Raji (cell line): ENCODE results near the gene NCR3LG1.

Source experiments
- POLR2A ChIP-seq: IDR thresholded peaks from 2 replicates; pipeline ENCODE4 v1.6.1; 2011; ENCODE audit warnings: low read depth, low read length, control low read depth; ENCODE audit not compliant: insufficient read depth

The NCR3LG1 gene

DNA sequence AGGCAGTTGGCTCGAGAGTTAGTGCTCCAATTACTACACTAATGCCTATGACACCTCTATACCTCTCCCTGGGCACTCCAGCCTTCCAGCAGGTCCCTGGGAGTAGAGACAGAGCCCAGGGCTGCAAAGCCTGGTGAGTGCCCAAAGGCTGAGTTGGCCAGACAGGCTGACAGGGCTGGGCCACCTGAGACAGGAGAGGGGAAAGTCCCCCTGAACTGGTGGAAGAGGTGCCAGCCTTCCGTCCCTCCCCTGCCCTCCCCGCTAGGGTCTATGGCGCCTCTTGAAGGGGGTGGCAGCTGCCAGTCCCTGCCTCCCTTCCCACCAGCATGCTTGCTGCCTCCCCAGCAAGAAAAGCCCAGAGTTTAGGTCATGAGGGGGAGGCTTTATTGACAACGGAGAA, 33.9 kb downstream of the NCR3LG1 start:
- TF ChIP-seq POLR2A = no peak

DNA sequence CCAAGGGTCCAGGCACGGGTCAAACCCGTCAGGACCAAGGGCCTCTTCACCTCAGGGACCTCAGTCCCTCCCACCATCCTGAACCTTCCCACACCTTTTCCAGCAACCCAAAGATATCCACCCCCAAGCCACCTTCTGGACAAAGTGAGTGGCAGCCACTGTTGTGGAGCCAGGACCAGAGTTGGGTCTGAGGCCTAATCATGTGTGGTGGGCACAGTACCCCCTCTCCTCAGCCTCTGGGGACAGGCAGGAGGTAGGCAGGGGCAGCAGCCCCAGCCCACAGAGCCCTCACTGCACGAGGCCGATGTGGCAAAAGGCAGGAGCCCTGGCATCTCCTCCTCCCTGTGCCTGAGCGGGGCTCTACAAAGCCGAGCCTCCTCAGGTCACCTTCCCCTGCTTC, 34.3 kb downstream of the NCR3LG1 start:
- no peak for TF ChIP-seq POLR2A

DNA sequence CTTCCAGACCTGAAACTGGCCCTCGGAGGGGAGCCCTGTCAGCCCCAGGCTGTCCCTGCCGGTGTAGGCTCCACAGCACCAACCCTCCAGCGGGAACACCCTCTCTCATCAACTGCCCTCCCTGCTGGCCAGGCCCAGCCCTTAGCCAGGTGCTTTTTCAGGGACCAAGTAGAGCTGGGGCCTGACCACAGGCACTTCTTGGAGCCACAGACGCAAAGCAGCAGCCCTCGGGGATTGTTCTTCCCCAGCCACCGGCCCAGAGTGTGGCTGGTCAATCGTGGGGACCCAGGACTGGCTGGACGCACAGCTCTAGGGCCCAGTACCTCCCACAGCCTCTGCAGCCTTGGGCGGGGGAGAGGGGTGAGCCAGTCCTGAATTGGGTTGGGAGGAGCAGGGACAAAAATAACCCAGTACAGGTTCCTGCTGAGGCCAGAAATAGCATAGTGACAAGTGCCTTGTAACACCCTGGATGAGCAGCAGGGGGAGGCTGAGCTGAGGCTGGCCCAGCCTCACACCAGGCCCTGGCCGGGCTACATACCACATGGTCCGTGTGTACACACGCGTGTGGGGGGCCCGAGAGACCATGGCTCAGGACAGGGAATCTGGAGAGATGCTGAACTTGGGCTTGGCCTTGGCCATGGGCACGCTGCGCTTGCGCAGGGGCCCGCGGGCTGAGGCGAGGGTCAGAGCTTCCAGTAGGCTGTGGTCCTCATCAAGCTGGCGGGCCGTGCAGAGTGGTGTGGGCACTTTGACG, 34.9 kb downstream of the NCR3LG1 start:
- TF ChIP-seq POLR2A = no peak

DNA sequence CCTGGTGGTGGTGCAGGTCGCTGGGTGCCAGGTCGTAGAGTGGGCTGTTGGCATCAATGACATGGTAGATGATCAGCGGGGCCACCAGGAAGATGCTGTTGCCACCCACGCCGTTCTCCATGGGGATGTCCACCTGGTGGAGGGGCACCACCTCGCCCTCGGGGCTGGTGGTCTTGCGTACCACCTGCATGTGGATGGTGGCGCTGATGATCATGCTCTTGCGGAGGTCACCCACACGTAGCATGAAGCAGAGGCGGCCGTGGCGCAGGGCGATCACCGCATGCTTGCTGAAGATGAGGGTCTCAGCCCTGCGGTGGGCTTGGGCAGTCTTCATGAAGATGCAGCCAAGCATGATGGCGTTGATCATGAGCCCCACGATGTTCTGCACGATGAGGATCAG, 35.7 kb downstream of the NCR3LG1 start:
- TF ChIP-seq POLR2A = no peak

DNA sequence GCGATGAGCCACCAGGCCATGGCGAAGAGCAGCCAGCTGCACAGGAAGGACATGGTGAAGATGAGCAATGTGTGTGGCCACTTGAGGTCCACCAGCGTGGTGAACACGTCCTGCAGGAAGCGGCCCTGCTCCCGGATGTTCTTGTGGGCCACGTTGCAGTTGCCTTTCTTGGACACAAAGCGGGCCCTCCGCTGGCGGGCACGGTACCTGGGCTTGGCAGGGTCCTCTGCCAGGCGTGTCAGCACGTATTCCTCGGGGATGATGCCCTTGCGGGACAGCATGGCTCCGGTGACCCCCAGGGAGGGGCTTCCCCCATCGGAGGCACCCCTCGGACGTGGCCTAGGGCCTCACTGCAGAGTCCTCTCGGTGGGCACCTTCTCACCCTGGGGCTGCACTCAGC, 36.2 kb downstream of the NCR3LG1 start:
- no peak for TF ChIP-seq POLR2A

DNA sequence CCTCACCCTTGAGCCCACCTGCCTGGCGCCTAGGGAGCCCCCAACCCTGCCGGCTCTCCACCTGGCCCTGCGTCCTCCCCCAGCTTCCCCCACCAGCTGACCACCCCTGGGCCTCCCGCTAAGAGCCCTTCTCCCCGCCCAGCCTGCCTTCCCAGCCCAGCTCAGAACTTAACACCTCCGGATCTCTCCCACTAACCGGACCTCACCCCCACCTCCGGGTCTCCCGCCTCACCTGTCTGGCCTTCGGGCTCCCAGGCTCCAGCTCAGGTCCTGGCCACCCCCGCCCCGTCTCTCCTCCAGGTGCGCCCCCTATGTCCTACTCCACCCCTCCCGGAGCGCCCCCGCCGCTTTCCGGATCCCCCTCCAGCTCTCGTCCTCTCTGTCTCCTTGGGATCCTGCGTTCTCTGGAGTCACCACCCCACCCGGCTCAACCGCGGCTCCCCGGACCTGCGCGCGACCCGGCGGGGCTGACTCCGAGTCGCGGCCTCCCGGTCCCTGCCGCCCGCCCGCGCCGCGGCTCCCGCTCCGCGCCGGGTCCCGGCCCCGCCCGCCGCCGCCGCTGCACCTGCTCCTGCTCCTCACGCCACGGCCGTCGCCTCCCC, 37.1 kb downstream of the NCR3LG1 start, which contains the start of gene KCNJ11:
KCNJ11 (minus strand) TSS at position 51 of the 602 bp plus-strand sequence. CDS start 568 bp downstream, outside the sequence.
- no peak for TF ChIP-seq POLR2A

DNA sequence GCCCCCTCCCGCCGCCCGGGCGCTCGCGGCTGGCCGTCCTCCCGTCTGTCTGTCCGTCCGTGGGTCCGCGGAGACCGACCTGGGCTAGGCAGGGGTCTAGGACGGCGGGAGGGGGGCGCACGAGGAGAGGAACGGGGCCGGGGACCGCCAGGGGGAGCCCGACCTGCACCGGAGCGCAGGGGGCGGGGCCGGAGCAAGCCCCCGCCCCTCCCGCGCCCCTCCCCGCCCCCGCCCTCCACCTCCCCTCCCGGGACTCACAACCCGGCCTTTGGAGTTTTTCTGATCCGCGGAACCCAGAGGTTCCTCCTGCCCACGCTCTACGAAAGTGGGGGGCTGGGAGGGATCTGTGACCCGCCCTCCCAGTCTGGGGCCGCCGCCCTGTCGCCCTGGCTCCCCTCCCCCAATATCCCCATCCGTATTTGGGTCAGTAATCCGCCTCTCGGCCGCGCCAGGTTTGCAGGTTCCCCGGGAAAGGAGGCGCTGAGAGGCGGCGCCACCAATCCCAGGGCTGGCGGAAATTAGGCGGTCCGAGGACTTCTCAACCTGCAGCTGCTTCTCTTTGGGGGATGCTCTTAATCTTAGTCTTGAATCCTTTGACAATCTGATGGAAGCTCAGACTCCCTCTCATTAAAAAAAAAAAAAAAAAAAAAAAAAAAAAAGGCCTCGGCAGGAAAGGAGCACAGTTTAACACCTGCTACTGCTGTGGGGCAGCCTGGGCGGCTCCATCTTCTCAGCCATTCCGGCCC, 37.8 kb downstream of the NCR3LG1 start:
- peak; percentile 24; the same call in 1 of the 2 replicates for TF ChIP-seq POLR2A

DNA sequence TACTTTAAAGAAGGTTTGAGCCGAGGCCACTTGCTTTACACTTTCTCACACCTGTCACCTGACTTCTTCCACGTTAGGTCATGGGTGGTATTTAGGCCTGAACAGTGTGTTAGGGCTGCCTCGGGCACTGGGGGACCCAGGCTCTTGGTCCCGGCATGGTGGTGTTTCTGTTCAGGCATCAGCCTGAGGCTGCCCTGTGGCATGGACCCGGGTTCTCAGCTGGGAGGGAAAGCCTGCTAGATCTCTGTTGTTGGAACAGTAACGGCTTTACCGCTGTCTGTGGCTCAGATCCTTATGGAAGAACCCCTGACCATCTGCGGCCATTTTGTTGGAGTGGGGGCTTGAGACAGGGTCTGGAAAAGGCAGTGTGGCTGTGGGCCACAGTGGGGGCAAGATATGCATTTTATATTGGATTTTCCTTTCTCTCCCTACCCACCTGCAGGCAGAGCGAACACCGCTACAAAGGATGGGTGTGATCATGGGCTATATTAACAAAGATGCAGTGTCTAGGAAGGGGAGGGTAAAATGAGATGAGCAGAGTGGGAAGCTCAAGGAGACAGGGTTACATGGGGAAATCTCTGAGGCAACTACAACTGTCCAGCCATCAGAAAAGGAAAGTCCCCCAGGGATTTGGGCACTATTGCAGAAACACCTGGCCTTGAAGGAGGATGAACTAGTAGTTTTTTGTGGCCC, 38.5 kb downstream of the NCR3LG1 start:
- TF ChIP-seq POLR2A = no peak

DNA sequence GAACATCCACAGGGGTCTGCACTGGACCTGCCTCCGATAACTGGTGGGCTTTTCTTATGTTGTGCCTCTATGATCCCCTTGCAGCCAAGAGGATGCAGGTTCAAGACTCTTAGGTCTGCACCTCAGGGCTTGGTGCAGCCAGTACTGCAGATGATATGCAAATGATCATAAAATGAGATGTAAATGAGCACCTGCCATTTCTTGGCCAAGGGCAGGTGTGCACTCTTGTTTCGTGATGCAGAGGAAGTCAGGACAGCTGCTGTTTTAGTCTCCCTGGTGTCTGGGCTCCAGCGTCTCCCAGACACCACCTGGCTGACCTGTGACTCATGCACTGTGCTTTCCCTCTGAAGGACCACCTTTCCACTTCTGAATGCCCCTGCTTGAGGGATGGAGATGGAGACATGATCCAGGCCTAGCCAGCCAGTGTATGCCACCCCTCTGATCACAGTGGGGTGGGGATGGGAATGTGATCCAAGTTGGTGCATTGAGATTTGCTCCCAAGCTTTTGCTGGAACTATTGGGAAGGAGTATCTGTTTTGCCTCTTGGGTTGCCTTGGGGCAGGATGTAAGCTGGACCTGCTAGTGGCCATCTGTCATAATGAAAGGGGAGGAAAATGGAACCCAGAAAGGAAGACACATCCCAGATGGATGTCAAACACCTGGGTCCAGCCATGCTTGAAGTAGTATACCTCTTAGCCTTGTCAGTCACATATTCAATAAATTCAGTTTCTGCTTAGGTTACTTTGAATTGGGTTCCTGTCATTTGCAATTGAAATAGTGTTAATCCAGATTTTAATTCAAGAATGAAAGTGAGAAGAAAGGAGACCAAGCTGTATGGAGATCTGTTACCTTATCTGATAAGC, 40.1 kb downstream of the NCR3LG1 start:
- TF ChIP-seq POLR2A = peak; percentile 52; the same call in 1 of the 2 replicates

DNA sequence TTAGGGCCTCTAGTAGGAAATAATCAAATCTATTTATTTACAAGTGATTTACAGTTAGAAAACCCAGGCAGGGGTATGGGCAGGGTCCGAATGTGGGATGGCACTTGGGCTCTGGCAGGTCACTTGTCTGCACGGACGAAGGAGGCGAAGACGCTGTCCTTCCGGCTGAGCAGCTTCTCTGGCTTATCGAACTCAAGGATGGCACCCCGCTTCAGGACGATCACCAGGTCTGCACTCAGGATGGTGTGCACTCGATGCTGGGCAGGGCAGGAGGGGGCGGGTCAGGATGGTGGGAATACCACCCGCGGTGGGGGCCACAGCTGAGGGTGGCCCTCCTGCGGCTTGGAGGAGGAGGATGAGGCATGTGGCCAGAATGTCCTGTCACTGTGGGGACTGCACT, 41.3 kb downstream of the NCR3LG1 start:
- TF ChIP-seq POLR2A = no peak

DNA sequence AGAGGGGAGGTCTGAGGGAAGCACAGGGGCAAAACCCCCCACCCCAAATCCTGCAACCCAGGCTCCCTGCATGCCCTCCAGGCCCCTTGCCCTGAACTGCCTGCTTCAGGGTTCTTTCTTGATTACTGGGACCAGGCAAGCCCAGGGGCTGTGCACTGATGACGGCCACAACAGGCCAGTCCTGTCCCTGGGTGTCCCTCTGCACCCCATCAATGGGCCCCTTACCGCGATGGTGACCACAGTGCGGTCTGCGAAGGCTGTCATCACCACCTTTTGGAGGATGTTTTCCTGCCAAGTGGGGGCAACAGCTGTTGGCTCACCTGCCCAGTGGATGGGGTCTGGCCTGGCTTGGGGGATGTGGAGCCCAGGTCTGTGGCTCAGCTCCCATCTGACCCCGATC, 41.9 kb downstream of the NCR3LG1 start:
- TF ChIP-seq POLR2A = no peak

DNA sequence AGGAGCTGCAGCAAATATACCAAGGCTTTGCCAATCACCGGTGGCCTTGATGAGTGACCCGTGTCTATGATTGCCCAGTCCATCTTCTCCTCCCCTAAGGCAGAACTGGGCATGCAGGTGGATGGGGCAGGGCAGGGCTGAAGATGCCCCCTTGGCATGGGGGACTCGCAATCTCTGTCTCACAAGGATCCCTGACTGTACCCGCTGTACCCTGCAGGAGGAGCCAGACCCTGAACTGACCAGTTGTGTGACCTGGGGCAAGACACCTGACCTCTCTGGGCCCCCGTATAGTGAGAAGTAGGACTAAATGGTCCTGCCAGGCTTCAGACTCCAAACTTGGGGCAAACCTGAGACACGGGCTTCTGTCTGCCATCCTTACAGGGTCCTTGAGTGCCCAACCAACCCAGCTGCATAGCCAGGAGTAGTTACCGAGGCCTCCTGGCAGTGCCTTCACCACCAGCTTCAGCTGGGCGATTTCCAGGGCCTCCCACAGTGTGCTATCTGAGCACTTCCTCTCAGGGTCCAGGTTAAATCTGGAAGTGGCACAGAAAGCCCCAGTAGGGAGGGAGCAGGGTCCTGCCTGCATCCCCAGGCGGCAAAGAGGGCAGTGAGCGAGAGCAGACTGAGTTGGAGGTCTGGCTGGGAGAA, 43.3 kb downstream of the NCR3LG1 start:
- no peak for TF ChIP-seq POLR2A

DNA sequence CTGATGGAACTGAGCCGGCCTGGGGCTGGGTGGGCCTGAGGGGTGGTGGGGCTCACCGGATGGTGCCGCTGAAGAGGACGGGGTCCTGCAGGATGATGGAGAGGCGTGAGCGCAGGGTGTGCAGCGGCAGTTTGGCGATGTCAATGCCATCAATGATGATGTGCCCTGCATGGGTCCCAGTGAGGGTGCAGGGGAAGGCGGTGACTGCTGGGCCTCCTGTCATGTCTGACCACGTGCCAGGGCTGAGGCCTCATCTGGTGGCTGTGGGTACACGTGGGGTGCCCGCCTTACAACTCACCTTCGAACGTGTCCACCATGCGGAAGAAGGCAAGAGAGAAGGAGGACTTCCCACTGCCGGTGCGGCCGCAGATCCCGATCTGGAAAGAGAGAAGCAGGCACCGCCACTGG, 44.0 kb downstream of the NCR3LG1 start:
- TF ChIP-seq POLR2A = no peak

DNA sequence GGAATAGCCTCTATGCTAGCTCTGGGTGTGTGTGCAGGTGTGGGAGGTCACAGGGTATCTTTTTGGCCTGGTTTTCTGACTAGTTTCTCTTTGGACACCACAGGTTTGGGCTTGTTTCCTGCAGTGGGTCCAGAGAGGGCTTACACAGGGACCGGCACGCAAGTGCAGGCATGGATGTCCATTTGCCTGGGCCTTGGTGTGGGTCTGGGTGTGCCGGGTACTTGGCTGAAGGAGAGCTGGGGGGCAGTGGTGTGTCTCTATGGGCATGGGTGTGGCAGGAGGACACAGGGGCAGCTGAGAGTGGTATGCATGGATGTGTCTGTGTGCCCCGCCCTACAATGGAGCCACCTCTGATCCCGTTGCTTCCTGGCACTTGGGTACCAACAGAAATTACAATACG, 44.4 kb downstream of the NCR3LG1 start:
- TF ChIP-seq POLR2A = no peak
